NCI-H2029 (cell line): ENCODE data around the gene DPEP2.
"Not testable (repeated sequence)": the region's sequence is repeated elsewhere in the genome, so short reads cannot be mapped to it uniquely, and the experiment has no call there.

ENCODE experiments used
- DNase-seq: peaks from one replicate; lab custom pipeline; 2025; lab: John Stamatoyannopoulos, UW

Gene DPEP2

DNA sequence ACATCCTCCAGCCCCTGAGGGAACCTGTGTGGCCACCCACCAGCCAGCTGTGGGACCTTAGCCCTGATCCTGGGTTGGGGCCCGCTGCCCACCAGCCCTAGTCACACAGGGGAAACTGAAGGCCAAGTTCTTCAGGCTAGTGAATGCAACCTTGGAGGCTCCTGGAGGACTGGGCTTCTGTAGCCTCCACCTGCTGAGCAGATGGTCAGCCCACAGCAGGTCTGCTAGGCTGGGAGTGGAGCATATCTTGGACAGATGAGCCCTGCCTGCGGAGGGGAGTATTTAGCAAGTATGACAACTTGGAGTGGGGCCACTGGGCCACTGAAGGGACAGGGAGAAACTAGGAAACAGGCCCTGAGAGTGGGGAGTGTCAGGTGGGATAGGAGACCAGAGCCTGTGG is 23.1 kb downstream of the DPEP2 start:
- DNase-seq: no peak

DNA sequence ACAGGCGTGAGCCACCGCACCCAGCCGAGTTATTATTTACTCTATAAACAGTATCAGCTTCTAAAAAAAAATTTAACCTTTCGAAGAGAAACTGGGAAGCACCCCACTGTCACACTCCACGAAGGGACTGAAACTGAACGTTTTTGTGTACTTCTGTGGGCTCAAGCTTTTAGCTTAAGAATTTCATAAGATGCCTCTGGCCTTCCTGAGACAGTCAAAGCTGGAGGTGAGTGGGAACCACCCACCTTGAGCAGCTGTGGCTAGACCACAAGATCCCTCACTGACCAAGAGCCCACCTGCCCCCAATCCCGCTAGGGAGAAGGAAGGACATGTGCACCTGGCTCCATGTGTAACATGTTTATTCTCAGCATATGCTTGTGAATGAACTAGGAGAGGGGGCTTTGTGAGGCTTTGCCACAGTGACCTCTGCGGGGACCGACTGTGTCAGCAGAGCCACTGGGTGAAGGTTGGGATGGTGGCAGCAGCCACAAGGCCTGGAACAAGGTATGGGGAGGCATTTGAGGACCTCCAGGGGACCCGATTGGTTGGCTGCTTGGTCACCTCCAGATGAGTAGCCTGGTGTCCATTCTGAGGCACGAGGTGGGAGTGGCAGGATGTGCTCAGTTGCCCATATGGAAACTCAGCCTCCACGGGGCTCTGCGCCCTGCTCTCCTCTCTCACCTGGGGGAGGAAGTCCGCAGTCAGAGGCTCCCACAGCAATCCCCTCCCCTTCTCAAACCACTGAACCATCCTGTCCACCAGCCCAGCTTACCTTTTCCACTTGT is 23.8 kb downstream of the DPEP2 start:
- no peak for DNase-seq

DNA sequence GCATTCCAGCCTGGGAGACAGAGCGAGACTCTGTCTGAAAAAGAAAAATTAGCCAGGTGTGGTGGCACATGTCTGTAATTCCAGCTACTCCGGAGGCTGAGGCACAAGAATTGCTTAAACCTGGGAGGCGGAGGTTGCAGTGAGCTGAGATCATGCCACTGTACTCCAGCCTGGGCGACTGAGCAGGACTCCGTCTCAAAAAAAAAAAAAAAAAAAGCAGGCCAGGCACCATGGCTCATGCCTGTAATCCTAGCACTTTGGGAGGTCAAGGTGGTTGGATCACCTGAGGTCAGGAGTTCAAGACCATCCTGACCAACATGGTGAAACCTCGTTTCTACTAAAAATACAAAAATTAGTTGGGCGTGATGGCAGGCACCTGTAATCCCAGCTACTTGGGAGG is 27.0 kb downstream of the DPEP2 start:
- not testable (repeated sequence) for DNase-seq

DNA sequence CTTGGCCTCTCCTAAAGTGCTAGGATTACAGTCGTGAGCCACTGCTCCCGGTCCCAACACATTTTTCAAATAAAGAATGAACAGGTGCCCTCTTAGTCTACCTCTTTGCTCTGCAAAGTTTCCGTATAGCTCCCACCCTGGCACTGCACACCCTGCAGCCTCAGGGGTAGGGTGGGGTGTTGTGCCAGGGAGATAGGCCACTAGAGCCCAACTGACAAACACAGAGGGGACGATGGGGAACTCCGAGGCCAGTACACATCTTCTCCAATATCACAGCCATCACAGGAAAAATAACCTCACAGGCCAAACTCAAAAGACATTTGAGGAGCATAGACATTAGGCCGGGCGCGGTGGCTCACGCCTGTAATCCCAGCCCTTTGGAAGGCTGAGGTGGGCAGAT is 28.2 kb downstream of the DPEP2 start:
- DNase-seq: no peak

DNA sequence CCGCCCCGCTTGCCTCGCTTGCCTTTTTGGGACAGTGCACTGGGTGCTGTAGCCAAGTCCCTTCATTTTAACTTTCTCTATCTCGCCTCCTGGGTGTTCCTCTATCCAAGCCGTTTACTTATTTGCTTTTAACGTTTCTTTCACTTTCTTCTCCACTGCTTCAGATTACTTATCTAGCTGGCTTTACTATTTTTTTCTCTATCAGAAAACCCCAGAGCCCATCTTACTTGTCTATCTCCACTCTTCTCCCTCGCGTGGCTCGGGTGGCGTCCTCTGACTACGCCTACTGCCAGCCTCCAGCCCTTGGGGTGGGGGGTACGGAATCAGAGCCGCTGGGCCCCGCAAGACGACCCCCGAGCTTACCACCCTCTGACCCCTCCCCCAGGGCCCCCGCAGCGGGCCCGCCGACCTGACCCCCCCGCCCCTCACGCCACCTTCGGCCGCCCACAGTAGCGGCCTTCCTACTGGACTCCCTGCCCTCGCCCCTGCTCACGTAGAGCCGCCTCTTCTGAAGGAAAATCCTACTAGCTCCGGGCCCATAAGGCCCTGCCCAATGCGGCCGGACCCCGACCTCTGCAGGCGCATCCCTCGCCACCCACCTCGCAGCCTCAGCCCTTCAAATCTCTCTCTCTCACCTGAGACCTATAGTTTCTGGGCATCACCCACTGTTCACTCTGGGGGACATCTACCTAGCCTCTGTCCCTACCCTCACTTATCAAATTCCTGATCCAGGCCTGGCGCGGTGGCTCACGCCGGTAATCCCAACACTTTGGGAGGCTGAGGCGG is 29.8 kb downstream of the DPEP2 start:
- no peak for DNase-seq

DNA sequence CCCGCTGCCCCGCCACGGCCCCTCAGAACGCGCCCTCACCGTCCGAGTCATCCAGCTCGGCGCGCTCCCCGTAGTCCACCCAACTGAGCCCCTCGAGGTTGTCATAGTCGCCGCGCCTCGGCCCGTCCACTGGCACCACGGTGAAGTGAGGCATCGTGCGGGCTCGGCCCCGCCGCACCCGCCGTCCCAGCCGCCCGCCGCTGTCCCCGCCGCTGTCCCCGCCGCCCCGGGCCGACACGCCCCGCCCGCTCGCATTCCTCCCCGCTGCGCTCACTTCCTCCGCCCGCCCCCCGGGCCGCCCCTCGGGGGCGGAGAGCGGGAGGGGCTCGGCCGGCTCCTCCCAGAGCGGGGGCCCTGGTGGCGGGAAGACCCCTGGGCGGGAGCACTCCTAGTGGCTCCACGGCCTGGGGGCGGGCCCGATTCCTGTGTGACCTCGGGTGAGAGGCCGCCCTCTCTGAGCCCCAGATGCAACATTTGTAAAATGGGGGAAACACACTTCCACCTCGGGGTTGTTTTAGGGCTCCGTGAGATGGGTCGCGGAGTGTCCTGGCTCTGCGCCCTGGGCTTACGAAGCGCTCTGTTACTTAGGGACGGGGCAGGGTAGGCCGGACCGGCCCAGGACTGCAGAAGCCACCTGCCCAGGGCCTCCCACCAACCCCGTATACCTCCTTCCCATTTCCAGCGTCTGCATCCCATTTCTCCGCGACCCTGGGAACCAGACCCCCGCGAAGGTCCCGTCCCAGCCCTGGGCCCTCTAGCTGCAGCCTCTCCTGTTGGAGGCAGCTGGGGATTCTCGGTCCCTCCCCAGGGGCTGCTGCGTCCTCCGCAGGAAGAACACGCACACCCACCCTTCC is 30.7 kb downstream of the DPEP2 start, which contains the start of gene SLC12A4:
TSS of gene SLC12A4 (minus strand) at position 238 of the 854 bp plus-strand sequence. CDS start at position 154, 84 bp downstream.
- peak; percentile 30 for DNase-seq

DNA sequence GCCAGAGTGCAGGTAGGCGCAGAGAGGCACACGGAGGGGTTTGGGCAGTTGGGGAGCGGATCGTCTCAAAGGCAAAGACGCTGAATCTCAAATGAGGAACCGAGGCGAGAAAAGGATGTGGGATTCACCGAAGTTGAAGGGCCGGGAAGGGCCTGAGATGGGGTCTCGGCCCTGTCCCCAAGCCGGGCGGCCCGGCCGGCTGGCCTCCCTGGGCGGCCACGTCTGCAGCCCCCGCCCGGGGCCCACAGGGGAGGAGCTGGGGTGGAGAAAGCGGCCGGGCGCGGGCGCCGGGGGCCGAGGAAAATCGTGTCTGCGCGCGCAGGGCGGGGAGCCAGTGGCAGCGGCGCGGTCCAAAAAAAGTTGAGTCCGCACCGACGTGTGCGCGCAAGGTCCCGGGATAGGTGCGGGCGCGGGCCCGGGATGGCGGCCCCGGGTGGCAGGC is 31.3 kb downstream of the DPEP2 start:
- DNase-seq: no peak

DNA sequence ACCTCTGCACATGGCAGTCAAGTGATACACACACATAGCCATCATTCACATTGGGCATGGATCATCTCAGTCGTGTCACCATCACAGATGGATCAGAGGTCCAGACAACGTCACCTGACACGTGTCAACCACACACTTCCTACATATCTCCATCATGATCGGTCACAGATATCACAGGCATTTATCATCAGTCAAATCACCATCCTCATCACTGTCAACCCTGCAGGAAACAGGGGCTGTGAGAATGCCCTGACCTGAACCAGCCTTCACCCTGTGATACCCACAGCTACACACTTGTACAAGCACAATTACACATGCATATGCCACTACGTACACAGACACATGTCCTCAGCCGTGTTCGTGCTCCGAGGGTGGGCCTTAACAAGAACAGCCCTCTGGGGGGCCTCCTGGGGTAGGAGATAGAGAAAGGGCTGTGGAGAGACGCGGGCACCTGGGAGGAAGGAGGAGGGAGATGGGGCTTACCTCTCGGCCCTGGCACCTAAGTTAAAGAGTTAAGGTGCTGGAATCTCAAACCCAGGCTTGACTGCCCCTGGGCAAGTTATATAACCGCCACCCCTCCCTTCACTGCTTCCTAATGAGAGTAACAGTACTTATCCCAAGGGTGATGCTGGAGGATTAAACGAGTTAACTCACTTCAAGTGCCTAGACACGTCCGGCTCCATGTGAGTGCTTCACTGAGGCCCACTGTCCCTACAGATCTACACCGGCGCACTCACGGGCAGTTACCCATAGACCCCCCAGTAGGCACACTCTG is 31.9 kb downstream of the DPEP2 start:
- DNase-seq: no peak

DNA sequence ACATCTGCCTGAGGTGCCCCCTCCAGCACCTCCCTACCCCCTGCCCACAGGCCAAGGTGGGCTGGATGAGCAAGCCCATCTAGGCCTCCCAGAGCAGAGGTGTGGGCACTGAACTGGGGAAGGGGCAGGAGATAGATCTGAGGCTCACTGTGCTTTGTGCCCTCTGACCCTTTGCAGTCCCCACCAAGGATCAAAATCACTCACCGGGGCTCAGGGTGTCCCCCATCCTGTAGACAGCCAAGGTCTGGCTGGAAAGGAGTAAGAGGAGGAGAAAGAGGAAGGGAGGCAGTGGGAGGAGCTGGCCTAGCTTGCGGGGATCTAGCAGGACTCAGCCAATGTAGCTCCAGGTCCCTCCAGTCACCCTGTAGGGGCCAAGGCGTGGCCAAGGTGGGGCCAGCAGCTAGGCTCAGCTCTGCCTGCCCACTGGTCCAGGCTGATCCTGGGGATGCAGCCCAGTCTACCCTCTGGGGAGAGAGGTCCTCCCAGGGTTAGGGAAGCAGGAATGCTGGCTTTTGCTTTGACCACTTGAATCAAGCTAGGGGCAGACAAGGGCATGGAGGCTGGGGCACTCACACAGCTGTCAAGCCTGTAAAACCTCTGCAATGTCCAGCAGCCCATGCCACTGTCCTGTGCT is 32.6 kb downstream of the DPEP2 start:
- DNase-seq: no peak

DNA sequence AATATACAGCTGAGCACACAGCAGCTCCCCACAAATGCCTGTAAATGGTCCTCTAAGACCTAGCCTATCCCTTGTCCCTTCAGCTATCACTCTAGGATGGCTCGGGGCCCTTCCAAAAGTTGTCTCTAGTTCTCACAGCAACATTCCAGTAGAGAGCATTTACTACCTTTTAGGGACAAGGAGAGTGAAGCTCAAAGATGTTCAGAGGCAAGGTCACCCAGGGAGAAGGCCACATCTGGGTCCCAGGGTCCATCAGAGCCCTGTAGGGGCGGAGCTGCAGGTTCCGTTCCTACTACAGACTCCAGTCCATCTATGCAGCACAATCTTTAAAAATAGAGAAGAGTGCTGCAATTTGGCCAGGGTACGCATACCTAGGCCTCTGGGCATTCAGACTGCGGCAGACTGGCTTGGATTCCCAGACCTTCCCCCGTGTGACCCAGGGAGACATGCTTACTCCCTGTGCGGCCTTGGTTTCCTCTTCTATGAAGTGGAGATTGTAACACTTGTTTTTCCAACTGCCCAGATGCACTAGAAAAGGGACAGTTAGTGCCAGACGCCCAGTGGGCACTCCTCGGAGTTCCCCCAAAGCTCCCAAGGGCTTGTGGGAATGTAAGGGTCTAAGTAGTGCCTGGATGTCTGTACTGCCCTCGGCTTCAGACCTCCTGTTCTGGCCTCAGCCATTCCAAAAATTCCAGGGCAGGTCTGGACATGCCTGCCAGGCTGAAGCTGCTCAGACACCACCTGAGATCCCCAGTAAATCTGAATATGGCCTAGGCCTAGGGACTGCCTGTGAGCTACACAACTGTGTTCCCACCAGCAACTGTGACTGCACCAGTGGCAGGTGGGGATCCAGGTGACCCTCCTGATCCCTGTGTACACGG is 33.4 kb downstream of the DPEP2 start:
- DNase-seq: no peak

DNA sequence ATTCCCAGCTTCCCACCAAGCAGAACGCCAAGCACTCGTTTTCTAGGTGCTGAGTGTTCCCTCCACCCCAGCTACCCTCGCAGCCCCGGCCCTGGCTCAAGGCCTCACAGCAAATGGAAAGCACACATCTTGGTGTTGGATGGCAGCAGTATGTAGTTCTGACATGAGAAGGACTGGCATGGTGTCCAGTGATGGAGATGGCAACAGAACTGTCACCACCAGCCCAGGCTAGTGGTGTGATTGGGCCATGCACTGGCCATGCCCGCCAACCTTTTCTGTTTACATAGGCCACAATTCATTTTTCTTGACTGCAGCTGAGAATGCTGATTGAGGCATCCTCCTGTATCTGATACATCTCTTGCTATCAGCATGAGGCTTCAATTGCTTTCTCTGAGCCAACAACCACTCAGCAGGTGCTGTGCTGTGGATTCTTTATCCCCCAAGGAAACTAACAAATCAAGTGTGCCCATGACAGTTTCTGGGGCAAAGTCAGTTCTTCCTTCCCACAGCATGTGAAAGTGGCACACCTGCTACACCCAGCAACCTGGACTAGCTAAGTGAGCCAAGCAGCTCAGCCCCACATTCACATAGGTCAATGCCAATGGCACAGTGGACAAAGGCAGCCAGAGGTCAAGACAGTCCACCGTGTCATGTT is 34.7 kb downstream of the DPEP2 start:
- DNase-seq: no peak

DNA sequence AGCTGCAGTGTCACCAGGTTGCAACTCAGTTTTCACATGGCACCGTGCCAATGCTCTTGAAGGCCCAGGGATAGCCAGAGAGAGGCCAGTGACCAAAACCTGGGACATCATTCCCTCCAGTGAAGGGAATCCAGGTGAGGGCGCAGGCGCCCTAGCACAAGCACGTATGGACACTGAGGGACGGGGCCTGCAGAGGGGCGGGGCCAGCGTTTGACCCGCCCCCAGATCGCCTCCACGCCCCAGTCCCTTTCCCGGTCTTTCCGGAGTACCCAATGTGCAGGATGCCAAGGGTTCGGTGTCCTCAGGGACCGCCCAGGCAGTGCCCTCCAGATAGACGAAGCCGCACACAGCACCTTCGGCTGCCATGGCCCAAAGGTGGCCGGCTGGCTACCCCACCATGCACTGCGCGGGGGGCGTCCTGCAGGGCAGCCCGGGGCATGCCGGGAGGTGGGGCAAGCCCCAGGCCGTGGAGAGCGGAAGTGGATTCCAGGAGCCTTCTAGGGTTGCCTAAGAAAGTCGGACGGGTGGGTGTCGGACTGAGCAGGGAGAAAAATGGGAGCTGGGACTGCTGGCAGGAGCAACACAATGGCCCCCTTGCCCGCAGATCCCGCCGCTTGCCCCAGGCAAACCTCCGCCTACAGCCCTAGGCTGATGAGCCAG is 35.5 kb downstream of the DPEP2 start:
- DNase-seq: no peak

DNA sequence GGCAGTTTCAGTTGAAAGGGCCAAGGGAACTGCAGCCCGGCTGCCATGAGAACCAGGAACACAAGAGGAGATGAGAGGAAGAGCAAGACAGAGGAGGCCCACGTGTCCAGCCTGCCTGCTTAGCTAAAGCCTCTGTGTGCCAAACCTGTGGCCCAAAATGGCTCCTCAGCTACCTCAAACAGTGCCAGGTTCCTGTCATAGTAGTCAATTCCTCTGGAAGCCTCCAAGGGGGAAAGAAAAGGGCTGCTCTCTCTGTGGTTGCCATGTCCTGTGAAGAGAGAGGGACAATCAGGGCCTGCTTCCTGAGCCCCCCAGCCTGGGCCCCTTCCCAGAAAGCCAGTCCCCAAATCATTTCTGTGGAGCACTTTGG is 36.0 kb downstream of the DPEP2 start:
- no peak for DNase-seq

DNA sequence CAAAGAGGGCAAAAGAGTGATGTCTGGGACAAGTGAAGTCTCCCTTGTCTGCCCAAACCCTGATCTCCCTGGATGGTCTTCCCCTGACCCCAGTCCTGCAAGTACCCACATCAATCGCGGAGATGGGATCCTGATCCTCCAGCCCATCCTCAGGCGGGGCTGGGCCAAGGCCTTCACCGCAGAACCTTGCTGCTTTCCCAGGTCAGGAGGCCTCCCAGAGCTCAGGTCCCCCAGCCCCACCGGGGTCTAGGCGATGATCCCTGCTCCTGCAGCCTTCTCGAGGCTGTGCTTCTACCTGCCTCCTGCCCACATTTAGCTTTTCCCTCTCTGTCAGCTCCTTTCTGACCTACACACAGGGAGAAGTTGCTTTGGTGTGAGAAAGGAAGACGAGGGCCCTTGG is 37.1 kb downstream of the DPEP2 start:
- no peak for DNase-seq

DNA sequence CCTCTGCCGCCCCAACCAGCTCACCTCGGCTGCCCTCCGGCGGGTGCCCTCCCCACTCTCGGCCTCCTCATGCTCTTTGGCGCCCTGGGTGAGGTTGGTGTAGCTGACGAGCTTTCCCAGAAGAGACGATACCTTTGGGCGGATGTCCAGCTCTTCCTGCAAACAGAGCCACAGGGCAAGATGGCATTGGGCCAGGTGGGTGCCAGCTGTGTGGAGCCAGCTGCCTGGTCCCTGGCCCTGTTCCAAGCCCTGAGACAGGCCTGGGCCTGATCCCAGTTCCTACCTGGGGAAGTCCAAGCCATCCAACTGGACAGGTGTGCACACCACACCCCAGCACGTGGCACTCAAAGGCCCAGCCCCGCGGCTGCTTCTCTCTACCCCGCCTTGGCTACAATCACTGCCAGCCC is 37.7 kb downstream of the DPEP2 start:
- peak; percentile 91 for DNase-seq

DNA sequence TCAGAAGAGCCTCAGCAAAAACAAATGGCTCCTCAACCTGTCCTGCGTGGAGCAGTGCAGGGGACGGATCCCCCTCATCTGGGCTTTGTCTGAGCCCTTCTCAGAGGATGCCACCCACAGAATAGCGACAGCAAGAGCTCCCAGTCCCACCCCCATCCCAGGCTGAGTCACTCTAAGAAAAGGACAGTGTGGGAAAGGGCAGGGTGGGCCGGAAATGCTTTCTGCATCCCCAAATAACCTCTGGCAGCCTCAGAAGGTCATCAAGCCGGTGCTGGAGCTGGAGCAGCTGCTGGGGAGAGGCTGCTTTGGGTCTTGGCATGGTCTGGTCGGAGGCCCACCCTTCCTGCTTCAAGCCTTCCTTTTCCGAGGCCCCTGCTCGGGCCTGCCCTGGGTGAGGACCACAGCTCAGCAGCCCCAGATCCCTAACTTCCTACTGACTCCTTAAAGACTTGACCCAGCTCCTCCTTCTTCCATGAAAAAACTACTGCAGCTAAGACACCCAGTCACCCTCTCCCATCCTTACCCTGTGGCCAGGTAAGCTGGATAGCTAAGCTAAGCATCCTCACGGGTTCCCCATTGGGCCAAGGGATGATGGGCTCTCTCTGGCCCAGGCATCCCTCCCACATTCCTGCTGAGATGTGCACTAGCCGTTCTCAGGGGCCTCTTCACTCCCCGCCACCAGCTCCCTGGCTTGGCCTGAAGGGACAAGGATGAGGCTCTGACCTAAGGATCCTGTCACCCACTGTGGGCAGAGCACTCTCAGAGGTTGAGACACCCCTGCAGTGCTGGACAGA is 39.6 kb downstream of the DPEP2 start:
- DNase-seq: no peak

DNA sequence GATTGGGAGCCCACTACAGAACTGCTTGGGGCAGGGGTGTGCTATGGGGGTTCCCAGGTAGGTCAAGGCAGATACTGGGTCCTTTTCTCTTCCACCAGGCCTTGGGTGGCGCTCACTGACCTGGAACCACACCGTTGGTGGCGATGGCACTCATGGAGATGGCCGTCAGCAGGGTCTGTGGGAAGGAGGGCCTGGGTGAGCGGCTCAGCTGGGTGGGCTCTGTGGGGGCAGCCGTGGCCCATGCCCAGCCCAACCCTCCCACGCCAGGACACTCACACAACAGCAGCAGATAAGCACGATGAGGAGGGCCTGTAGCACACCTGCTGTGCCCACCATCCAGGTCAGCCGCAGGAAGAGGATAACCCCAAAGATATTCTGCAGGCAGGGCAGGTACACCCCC is 41.7 kb downstream of the DPEP2 start:
- no peak for DNase-seq
